ENCODE measurements around the gene SFSWAP. TPM values are rescaled to one million over a fixed set of nuclear protein-coding genes. Genes with fewer than 3 reads are reported as not detected.
A peak's percentile ranks its signal among the peaks of the same experiment; 100 is the strongest.

Gene SFSWAP
- total RNA-seq, 1 donor from 2014 or later, result 33.1 TPM

DNA sequence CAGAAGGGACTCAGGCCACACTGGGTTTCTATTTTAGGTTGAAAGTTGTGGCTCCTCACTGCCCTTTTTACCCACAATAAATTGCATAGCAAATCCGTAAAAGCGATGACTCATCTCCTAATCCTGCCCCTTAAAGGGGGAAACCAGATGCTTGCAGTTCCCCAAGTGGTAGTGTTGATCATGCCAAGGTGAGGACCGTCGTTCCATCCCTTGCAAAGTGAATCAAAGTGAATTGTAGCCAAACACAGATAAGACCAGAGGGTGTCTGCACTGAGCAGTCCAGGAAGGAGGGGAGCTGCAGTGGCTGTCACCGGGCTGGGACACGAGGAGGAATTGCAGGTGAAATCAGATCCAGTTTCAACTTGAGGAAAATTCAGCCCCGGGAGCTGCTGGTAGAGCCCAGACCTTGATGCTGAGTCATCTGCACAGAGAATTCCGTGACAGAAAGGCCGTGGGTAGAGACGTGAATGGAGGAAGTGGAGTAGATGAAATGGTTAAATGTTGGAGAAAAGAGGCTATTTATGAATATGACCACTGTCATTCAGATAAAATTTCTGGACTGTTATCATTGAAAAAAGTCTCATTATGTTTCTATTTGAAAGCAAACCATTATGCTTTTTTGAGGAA, 73.1 kb downstream of the SFSWAP start:
- peak; percentile 36 for DNase-seq (ENCODE audit: extremely low read depth, low read depth, low spot score)

DNA sequence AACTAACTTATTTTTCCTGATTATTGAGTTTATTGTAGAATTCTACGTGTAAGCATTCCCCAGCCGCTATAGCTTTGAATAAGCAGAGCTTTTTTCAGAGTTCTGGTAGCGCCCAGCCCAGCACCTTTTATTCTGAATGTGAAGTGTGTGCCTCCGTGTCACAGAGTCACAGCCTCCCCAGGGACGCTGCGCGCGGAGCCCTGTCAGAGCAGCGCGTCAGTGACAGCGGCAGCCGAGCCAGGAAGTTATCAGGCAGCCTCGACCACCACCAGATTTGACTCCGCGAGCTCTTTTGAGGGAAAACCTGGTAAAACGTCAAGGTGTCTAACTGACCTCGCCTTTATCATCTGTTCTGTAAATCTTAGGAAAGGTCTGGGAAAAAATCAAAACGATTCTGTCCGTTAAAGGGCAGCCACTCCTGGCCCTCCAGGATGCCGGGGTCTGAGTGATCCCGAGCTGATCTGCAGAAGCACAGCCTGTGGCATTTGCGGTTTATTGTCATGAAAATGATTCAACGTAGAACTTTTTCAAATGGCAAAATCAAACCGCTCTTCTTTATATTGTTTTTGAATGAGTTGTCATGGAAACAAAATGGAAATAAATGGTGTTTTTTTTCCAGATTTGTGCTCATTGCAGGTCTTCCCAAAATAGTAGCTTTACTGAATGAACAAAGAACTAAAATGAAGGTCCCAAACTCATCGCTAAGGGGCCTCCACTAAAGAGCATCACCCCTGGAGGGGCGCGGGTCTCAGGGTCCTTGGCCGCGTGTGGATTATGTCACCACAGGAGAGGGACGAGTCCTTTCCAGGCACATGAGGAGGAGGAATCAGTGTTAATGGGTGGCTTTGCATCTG, 74.2 kb downstream of the SFSWAP start:
- no peak for DNase-seq (ENCODE audit: extremely low read depth, low read depth, low spot score)

DNA sequence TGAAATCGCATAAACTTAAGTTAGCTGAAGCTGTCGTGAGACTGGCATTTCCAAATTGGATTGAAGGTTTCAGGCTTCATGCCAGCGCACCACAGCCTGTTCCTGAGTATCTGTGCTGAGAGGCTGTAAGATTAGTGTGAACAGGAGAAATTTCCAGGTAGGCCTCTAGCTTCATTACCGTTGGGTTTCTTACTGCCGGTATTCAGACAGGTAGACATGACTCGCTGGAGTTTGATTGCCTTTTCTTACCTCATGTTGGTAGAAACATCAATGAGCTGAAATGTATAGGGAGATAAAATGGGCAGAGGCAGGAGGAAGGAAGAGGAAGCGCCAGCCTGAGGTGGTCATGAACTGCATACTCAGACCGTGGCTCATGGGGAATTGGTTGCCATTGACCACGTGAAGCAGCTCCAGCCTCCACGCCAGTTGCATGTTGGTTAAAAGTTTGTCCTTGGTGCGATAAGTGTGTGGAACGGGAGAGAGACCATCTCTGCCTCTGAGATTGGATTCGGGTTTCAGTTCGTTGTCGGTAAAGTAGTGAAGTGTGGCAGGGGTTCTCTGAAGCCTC, 75.0 kb downstream of the SFSWAP start:
- DNase-seq (ENCODE audit: extremely low read depth, low read depth, low spot score), result no peak

DNA sequence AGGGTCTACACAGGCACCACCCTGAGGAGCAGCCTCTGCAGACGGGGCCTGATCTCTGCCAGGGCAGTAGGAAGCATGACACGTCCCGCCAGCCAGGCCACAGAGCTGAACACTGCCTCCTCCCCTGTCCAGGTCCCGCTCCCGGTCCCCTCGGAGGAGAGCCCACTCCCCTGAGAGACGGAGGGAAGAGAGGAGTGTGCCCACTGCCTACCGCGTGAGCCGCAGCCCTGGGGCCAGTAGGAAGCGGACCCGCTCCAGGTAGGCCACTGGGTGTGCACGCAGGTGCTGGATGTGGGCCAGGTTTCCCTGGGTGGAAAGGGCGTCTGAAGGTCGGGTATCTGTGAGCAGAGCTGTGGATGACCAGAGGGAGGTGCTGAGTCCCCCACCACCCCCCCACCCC, 75.4 kb downstream of the SFSWAP start:
- no peak for DNase-seq (ENCODE audit: extremely low read depth, low read depth, low spot score)

- DNase-seq (ENCODE audit: extremely low read depth, low read depth, low spot score), result no peak
Observed at GRCh38 chr12:131787143-131787660, 76.3 kb downstream of the SFSWAP start.

DNA sequence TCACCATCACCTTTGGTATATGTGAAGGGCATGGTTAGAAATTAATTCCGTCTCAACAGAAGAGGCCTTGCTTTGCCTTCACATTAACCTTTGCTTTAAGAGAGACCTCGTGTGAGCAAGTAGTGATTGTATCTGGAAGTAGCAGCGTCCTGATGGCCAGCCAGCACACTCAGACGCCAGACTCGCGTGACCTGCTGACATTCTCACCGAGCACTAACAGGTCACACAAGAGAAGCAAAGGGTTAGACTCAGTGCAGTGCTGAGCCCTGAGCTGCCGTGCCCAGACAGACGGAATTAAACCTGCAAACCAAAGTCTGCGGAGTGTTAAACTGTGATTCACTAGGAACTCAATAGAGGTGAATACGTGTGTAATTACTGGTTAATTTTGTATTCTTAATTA, 77.2 kb downstream of the SFSWAP start:
- DNase-seq (ENCODE audit: extremely low read depth, low read depth, low spot score), result no peak

DNA sequence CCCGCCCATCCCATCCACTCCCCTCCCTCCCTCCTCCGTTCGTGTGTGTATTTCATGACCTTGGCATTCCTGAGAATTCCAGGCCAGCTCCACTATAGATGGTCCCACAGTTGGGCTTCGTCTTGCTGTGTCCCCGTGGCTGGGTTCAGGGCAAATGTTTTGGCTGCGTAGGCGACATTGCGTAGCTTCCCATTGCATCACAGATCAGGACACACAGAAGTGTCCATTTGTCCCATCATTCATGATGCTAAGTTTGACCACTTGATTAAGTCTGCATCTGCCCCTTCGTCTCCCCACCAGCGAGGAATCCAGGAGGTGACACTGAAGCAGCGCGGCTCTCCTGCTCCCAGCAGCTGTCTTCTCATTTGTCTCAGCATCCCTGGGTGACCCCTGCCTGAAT, 78.7 kb downstream of the SFSWAP start:
- DNase-seq (ENCODE audit: extremely low read depth, low read depth, low spot score), result no peak

- DNase-seq (ENCODE audit: extremely low read depth, low read depth, low spot score), result no peak
Observed at GRCh38 chr12:131793243-131794022, 82.5 kb downstream of the SFSWAP start.

DNA sequence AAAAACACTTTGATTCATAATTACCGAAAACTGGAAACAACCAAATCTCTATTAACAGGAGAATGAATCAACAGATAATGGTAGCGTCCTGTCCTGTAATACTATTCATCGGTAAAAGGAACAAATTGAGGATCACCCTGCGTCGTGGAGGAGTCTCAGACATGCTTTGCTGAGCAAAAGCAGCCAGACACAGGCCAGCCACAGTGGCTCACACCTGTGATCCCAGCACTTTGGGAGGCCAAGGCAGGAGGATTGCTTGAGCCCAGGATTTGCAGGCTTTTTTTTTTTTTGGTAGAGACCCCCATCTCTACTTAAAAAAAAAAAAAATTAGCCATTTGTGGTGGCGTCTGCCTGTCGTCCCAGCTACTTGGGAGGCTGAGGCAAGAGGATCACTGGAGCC, 83.2 kb downstream of the SFSWAP start:
- no peak for DNase-seq (ENCODE audit: extremely low read depth, low read depth, low spot score)

DNA sequence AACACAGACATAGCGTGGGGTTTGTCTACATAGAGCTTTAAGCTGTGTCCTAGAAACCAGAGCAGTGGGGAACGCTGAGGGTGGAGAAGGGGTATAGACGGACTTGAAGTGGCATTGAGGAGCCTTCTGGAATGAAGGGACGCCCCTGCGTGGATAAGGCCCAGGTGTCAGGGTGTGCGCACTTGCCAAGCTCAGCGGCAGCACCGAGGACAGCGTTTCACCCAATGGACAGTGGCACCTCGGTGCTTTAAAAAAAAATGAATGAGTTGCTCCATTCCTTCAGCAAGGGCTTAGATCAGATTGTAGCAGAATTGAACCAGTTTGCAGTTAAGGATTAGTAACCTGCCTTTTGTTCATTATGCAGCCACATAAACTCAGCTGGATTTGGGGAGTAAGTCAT, 83.7 kb downstream of the SFSWAP start:
- no peak for DNase-seq (ENCODE audit: extremely low read depth, low read depth, low spot score)

GRCh38 chr12:131795064-131795463, 84.2 kb downstream of the SFSWAP start:
- no peak for DNase-seq (ENCODE audit: extremely low read depth, low read depth, low spot score)

DNA sequence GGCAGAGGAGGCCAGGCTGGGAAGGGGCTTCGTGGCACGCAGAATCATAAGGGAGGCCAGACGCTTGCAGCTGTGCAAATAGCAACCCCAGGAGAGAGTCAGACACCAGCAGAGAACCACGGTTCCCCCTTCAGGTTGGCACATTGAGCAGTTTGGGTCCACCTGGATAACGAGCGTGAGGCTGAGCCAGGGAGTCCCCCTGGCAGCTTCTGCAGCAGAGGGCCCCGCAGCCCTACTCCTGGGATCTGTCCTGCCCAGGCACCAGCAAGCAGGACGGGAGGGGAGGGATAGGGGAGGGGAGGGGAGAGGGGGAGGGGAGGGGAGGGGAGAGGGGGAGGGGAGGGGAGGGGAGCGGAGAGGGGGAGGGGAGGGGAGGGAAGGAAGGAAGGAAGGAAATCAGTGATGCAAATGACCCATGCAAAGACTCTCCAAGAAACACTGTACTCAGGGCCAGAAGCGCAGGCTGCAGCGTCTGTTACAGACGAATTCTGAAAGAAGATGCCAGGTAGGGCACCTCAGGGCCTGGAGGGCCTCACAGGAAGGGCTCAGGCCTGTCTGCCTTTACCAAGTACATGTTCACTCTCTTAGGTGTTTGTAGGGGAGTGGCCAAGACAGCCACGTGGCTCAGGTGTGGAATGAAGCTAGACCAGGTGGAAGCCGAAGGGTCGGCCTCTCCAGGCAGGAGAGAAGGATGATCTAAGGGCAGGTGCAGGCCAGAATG, 85.0 kb downstream of the SFSWAP start:
- no peak for DNase-seq (ENCODE audit: extremely low read depth, low read depth, low spot score)

DNA sequence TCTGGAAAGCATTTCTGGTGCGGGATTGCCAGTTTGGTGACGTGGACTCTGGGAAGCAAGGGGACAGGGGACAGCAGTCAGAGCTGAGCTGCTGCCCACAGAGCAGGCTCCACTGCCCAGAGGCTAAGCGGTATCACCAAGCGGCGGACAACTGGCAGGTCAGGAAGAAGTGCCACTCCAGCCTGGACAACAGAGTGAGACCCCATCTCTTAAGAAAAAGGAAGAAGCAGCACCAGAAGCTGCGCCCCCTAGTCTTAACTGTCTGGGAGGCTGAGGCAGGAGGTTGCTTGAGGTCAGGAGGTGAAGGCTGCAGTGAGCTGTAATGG, 85.5 kb downstream of the SFSWAP start:
- DNase-seq (ENCODE audit: extremely low read depth, low read depth, low spot score), result no peak

DNA sequence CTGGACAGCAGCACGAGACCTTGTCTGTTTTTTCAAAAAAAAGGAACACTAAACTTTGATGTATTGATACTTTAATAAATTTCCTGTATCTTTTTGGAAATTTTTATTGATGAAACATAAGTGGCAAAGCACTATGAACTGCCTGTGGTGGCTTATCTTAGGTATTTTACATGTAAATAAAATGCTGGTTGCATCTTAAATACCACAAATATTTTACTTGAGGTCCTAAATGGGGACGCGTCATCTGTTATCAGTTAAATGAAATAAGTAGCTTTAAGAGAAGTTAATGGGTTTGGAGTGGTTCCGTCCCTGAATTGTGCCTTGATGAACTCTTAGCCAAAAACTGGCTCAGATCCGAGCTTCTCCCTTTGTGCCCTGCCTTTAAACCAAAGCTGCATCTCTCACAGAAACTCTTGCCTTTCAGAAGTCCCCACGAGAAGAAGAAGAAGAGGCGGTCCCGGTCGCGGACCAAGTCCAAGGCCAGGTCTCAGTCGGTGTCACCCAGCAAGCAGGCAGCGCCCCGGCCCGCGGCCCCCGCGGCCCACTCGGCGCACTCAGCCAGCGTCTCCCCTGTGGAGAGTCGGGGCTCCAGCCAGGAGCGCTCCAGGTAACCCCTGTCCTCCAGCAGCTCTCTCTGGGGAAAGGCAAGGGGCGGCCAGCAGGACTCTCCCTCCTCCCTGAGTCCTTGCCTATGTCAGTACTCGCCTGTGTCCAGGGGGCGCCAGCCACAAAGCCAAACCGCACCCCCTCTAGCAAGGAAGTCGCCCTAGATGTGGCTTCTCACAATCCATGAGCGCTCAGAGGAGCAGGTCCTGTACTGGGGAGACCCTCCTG, 86.1 kb downstream of the SFSWAP start:
- no peak for DNase-seq (ENCODE audit: extremely low read depth, low read depth, low spot score)

- no peak for DNase-seq (ENCODE audit: extremely low read depth, low read depth, low spot score)
Observed at GRCh38 chr12:131797588-131797934, 86.7 kb downstream of the SFSWAP start.

DNA sequence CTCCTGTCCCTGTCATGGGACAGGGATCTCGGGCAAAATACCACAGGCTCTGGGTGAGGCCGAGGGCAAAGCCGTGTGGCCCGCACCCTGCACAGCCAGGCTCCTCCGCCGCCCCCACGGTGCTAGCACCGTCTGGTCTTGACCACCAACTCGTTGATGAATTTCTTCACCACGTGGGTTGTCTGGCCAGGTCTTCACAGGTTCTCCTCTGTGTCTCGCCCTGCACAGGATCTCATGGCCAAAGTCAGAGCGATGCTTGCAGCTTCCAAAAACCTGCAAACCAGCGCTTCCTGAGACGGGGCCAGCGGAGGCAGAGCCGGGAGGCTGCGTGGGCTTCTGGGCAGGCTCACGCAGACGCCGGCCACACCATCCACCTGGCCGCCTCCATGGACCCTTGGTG, 88.3 kb downstream of the SFSWAP start:
- no peak for DNase-seq (ENCODE audit: extremely low read depth, low read depth, low spot score)

DNA sequence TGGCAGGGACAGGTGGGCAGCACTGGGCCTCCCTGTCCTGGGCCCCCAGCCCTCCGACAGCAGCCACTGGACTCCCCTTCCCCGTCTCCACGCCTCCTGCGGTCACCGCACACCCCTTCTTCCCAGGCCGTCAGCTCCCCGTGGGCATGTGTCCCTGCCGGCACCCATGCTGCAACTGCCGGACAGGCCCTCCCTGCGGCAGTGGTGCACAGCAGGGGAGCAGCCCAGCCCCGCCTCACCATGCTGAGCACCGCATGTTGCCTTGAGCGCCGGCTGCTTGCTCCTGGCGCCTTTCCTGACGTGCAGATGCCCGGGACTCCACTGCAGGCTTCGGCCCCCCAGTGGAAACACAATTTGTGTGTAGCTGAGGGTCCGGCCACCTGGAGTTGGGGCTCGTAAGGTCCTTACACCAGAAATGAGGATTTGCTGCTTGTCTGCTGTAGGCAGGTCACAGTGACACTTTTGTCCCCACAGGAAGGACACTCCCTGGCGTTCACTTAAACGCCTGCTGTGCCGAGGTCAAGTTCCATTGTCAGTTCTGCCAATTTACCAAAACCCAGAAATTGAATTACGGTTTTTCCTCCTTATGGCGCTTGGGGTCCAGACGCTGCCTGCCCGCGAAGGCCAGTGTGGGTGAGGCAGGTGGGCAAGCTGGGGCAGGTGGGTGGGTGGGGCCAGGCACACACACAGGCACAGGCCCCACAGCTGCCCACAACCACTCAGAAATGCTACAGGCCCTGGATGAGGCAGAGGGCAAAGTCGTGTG, 89.1 kb downstream of the SFSWAP start:
- no peak for DNase-seq (ENCODE audit: extremely low read depth, low read depth, low spot score)

GRCh38 chr12:131800594-131801135, 89.8 kb downstream of the SFSWAP start:
- DNase-seq (ENCODE audit: extremely low read depth, low read depth, low spot score), result no peak

Measured in glomerular endothelial cell (primary cell).